D341Med (cell line): ENCODE results near the gene EMC10.
A peak's percentile ranks its signal among the peaks of the same experiment; 100 is the strongest.
"Not testable (repeated sequence)": the region's sequence is repeated elsewhere in the genome, so short reads cannot be mapped to it uniquely, and the experiment has no call there.

Source experiments
- DNase-seq: peaks from one replicate; pipeline ENCODE4 v3.0.0; 2012; ENCODE audit warnings: low spot score

EMC10 gene

GRCh38 chr19:50451223-50451534 is 25.1 kb upstream of the EMC10 start:
- DNase-seq, result no peak

- no peak for DNase-seq
Observed at GRCh38 chr19:50453243-50453642, 23.1 kb upstream of the EMC10 start.

- no peak for DNase-seq
Observed at GRCh38 chr19:50455992-50456391, 20.3 kb upstream of the EMC10 start.

- DNase-seq, result no peak
Observed at GRCh38 chr19:50457300-50457699, 19.0 kb upstream of the EMC10 start.

- DNase-seq, result no peak
Observed at GRCh38 chr19:50458396-50459066, 17.8 kb upstream of the EMC10 start.

- DNase-seq, result no peak
Observed at GRCh38 chr19:50459067-50459456, 17.2 kb upstream of the EMC10 start.

GRCh38 chr19:50459638-50460037 is 16.7 kb upstream of the EMC10 start:
- DNase-seq, result no peak

- no peak for DNase-seq
Observed at GRCh38 chr19:50460161-50460765, 16.0 kb upstream of the EMC10 start.

- peak; percentile 85 for DNase-seq
Observed at GRCh38 chr19:50461066-50461875, 15.0 kb upstream of the EMC10 start.

GRCh38 chr19:50462970-50463369 is 13.3 kb upstream of the EMC10 start:
- DNase-seq, result no peak

- DNase-seq, result no peak
Observed at GRCh38 chr19:50464348-50464747, 12.0 kb upstream of the EMC10 start.

GRCh38 chr19:50465000-50465399 is 11.3 kb upstream of the EMC10 start:
- no peak for DNase-seq

- DNase-seq, result no peak
Observed at GRCh38 chr19:50465986-50466705, 10.2 kb upstream of the EMC10 start.

GRCh38 chr19:50466706-50467039 is 9.6 kb upstream of the EMC10 start:
- DNase-seq, result no peak

- DNase-seq, result no peak
Observed at GRCh38 chr19:50467566-50467965, 8.7 kb upstream of the EMC10 start.

- DNase-seq, result no peak
Observed at GRCh38 chr19:50468818-50469217, 7.5 kb upstream of the EMC10 start.

GRCh38 chr19:50473336-50473735 is 3.0 kb upstream of the EMC10 start:
- DNase-seq, result not testable (repeated sequence)

- DNase-seq, result no peak
Observed at GRCh38 chr19:50475101-50475568, 1.2 kb upstream of the EMC10 start.

GRCh38 chr19:50475736-50476223 is 527 bp upstream of the EMC10 start:
- DNase-seq, result no peak

- DNase-seq, result no peak
Observed at GRCh38 chr19:50476907-50477238, 566 bp downstream of the EMC10 start.

GRCh38 chr19:50477751-50478515 is 1.6 kb downstream of the EMC10 start:
- no peak for DNase-seq
